ENCODE data around the gene KNTC1. TPM values are rescaled to one million over a fixed set of nuclear protein-coding genes. Genes with fewer than 3 reads are reported as not detected.
"Not testable (repeated sequence)": the region's sequence is repeated elsewhere in the genome, so short reads cannot be mapped to it uniquely, and the experiment has no call there.

Gene KNTC1
- total and polyA plus RNA-seq, 2 of the 8 experiments (the other 6 are each of a cell fraction or from before 2014, with no cell fraction given) = 52.7 to 80.2 TPM

- no peaks in the 10 kb centered on the region for H3K27me3 ChIP-seq (replicated peaks in 1 of 4; ENCODE audit: control insufficient read depth in 3 of 4, extremely low read depth in 1 of 4, insufficient read depth in 3 of 4, low read length in 3 of 4)
- peaks cover 23 to 74% (median 54%) of the 10 kb centered on the region in 4 experiments for H3K36me3 ChIP-seq (ENCODE audit: control insufficient read depth in 2 of 4, insufficient read depth in 4 of 4, low read length in 3 of 4)
- no peak for TF ChIP-seq TBP (IDR thresholded peaks at IDR 0.05; ENCODE audit: low read depth, low read length)
- H2AFZ ChIP-seq (ENCODE audit: low read length) = no peak overlapping the region
- no peaks in the 10 kb centered on the region for H3K79me2 ChIP-seq (ENCODE audit: control insufficient read depth in 1 of 2, insufficient read depth in 2 of 2, low read length in 2 of 2)
- no peak overlapping the region for H2BK15ac ChIP-seq (ENCODE audit: low read length)
- no peak overlapping the region for H2AK5ac ChIP-seq (ENCODE audit: low read depth, low read length)
- H3K4me1 ChIP-seq (replicated peaks in 1 of 4; ENCODE audit: control insufficient read depth in 3 of 4, insufficient read depth in 4 of 4, low read length in 3 of 4) = no peaks in the 10 kb centered on the region
- H3K23me2 ChIP-seq (ENCODE audit: low read depth, low read length) = no peaks in the 10 kb centered on the region
- H3K18ac ChIP-seq (ENCODE audit: extremely low read depth, low read length) = no peak overlapping the region
- no peak overlapping the region for H3K56ac ChIP-seq (replicated peaks; ENCODE audit: insufficient read length, low read depth, low read length)
- H4K8ac ChIP-seq (ENCODE audit: extremely low read depth, insufficient read depth, low read length) = no peak overlapping the region
- H4K20me1 ChIP-seq (replicated peaks in 1 of 2; ENCODE audit: control insufficient read depth in 1 of 2, insufficient read depth in 2 of 2, low read length in 2 of 2) = no peaks in the 10 kb centered on the region
- H3K9ac ChIP-seq (replicated peaks in 1 of 4; ENCODE audit: extremely low read depth in 1 of 4, low read depth in 3 of 4, low read length in 3 of 4) = no peak overlapping the region
- H4K91ac ChIP-seq (replicated peaks; ENCODE audit: insufficient read length, low read length) = no peak overlapping the region
- H3K4ac ChIP-seq (replicated peaks; ENCODE audit: insufficient read length, low read depth, low read length) = no peak overlapping the region
- ChIA-PET CTCF (ENCODE audit: partially characterized antibody) (no interaction called here), POLR2A (ENCODE audit: partially characterized antibody) (no interaction called here)
- FAIRE-seq (no peak), DNase-seq (ENCODE audit: low read depth in 1 of 2, low spot score in 2 of 2) (no peak)
- H3K4me2 ChIP-seq (ENCODE audit: insufficient read depth in 1 of 2, low read depth in 2 of 2, low read length in 2 of 2) = no peak overlapping the region
- no peak overlapping the region for H2BK20ac ChIP-seq (ENCODE audit: low read length)
- WGBS, 2 experiments (ENCODE audit: extremely low coverage in 1 of 2, insufficient coverage in 1 of 2, insufficient read length in 1 of 2, insufficient replicate concordance in 2 of 2, low coverage in 1 of 2, low lambda C conversion rate in 2 of 2, missing lambda C conversion rate in 1 of 2) = 89% methylated on average over 6 of the region's 6 CpGs; no CpG with 5 or more reads in 1 of the 2 experiments
- no peaks in the 10 kb centered on the region for H3K79me1 ChIP-seq (ENCODE audit: low read depth, low read length)
- H3K14ac ChIP-seq (ENCODE audit: insufficient read length) = no peak overlapping the region
- H3K23ac ChIP-seq (ENCODE audit: insufficient read length) = no peak overlapping the region
- H2BK12ac ChIP-seq (ENCODE audit: low read depth, low read length) = no peak overlapping the region
- no peak overlapping the region for H2BK120ac ChIP-seq (replicated peaks; ENCODE audit: low read depth, low read length)
- no peak overlapping the region for H3K4me3 ChIP-seq (ENCODE audit: extremely low read depth in 1 of 4, insufficient read depth in 2 of 4, low read depth in 3 of 4, low read length in 4 of 4)
- no peak overlapping the region for H4K5ac ChIP-seq (ENCODE audit: insufficient read length, low read depth, low read length)
- no peak overlapping the region for H3K27ac ChIP-seq (ENCODE audit: low read depth, low read length)
- no peaks in the 10 kb centered on the region for H3K9me3 ChIP-seq (ENCODE audit: insufficient read depth in 2 of 2, low read depth in 1 of 2, low read length in 1 of 2)
- no peak overlapping the region for H2BK5ac ChIP-seq (ENCODE audit: low read depth, low read length)
These were observed 44.8 kb downstream of the KNTC1 start for GRCh38 chr12:122571821-122572220.

GRCh38 chr12:122583294-122583693 lies 56.2 kb downstream of the KNTC1 start:
- not testable (repeated sequence) for FAIRE-seq; DNase-seq (ENCODE audit: low read depth in 1 of 2, low spot score in 2 of 2); H2BK15ac ChIP-seq (ENCODE audit: low read length); H2BK12ac ChIP-seq (ENCODE audit: low read depth, low read length); H3K4me2 ChIP-seq (ENCODE audit: insufficient read depth in 1 of 2, low read depth in 2 of 2, low read length in 2 of 2); H4K20me1 ChIP-seq (replicated peaks in 1 of 2; ENCODE audit: control insufficient read depth in 1 of 2, insufficient read depth in 2 of 2, low read length in 2 of 2); H2BK120ac ChIP-seq (replicated peaks; ENCODE audit: low read depth, low read length); H3K9ac ChIP-seq (replicated peaks in 1 of 4; ENCODE audit: extremely low read depth in 1 of 4, low read depth in 3 of 4, low read length in 3 of 4); H3K4me3 ChIP-seq (ENCODE audit: extremely low read depth in 1 of 4, insufficient read depth in 2 of 4, low read depth in 3 of 4, low read length in 4 of 4); H3K23me2 ChIP-seq (ENCODE audit: low read depth, low read length); H2BK20ac ChIP-seq (ENCODE audit: low read length); H3K79me2 ChIP-seq (ENCODE audit: control insufficient read depth in 1 of 2, insufficient read depth in 2 of 2, low read length in 2 of 2); H3K18ac ChIP-seq (ENCODE audit: extremely low read depth, low read length); H2BK5ac ChIP-seq (ENCODE audit: low read depth, low read length); H3K27me3 ChIP-seq (replicated peaks in 1 of 4; ENCODE audit: control insufficient read depth in 3 of 4, extremely low read depth in 1 of 4, insufficient read depth in 3 of 4, low read length in 3 of 4); H4K91ac ChIP-seq (replicated peaks; ENCODE audit: insufficient read length, low read length); H4K8ac ChIP-seq (ENCODE audit: extremely low read depth, insufficient read depth, low read length); H3K14ac ChIP-seq (ENCODE audit: insufficient read length); H3K4ac ChIP-seq (replicated peaks; ENCODE audit: insufficient read length, low read depth, low read length); H3K23ac ChIP-seq (ENCODE audit: insufficient read length); H3K56ac ChIP-seq (replicated peaks; ENCODE audit: insufficient read length, low read depth, low read length); H3K79me1 ChIP-seq (ENCODE audit: low read depth, low read length); H3K4me1 ChIP-seq (replicated peaks in 1 of 4; ENCODE audit: control insufficient read depth in 3 of 4, insufficient read depth in 4 of 4, low read length in 3 of 4); H2AK5ac ChIP-seq (ENCODE audit: low read depth, low read length); H4K5ac ChIP-seq (ENCODE audit: insufficient read length, low read depth, low read length); H3K27ac ChIP-seq (ENCODE audit: low read depth, low read length); H3K9me3 ChIP-seq (ENCODE audit: insufficient read depth in 2 of 2, low read depth in 1 of 2, low read length in 1 of 2); H2AFZ ChIP-seq (ENCODE audit: low read length)
- 79% methylated on average over 2 of the region's 2 CpGs; no CpG with 5 or more reads in 1 of the 2 experiments for WGBS, 2 experiments (ENCODE audit: extremely low coverage in 1 of 2, insufficient coverage in 1 of 2, insufficient read length in 1 of 2, insufficient replicate concordance in 2 of 2, low coverage in 1 of 2, low lambda C conversion rate in 2 of 2, missing lambda C conversion rate in 1 of 2)
- peaks cover 19 to 79% (median 61%) of the 10 kb centered on the region in 4 experiments; a peak in 7 of 8 replicates for H3K36me3 ChIP-seq (ENCODE audit: control insufficient read depth in 2 of 4, insufficient read depth in 4 of 4, low read length in 3 of 4)
- POLR2A ChIA-PET (ENCODE audit: partially characterized antibody) = interaction anchor here (1.4 to 2.5 kb wide), 3 partner anchors 8 to 68 kb away, joined by 4 to 8 read pairs (median 5); partner anchors contain the start of genes KNTC1 and RSRC2
- CTCF ChIA-PET (ENCODE audit: partially characterized antibody) = interaction anchor here (0.7 to 0.9 kb wide), 2 partner anchors 8 to 77 kb away, joined by 3 to 4 read pairs; no protein-coding TSS in a partner anchor
